T-helper 2 cell (primary cell): ENCODE results near the gene PDSS2.

Source experiments
- DNase-seq, 5 experiments: peaks; one replicate each; pipeline versions ENCODE4 v3.0.0 to v3.0.0-alpha.2; 2012 to 2022

Gene PDSS2

DNA sequence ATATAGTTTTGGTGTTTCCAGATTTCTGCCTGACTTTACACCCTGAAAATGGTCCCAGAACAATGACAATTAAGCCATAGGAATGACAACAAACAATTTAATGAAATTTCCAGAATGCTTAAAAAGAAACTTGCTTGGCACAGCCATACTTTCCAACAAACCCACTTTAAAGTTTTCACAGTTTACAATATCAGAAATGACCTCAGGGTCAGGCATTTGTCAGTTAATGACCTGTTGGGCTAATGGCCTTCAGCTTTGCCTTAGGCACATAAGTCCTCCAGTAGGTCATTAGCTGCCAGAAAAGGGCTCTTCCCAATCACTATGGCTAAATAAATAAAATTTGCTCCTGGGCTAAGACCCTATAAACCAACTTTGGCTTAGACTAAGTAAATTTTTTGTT lies 199.4 kb downstream of the PDSS2 start:
- DNase-seq = no peak

DNA sequence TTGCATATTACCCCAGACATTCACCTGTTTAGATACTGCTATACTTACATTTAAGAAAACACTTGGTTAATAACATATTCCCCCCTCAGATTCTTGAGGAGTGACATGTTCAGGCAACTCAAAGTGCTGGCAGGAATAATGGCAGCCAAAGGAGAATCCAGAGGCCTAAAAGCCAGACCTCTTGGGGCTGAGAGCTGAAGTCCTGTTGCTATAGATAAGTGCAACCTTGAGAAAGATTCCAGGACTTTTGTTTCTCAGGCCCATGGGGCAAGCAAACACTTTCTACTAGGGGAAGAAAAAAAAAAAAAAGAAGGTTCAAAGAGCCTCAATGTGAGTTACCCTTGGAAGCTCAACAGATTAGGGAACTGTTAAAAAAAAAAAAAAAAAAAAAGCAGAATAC lies 211.2 kb downstream of the PDSS2 start:
- no peak for DNase-seq

DNA sequence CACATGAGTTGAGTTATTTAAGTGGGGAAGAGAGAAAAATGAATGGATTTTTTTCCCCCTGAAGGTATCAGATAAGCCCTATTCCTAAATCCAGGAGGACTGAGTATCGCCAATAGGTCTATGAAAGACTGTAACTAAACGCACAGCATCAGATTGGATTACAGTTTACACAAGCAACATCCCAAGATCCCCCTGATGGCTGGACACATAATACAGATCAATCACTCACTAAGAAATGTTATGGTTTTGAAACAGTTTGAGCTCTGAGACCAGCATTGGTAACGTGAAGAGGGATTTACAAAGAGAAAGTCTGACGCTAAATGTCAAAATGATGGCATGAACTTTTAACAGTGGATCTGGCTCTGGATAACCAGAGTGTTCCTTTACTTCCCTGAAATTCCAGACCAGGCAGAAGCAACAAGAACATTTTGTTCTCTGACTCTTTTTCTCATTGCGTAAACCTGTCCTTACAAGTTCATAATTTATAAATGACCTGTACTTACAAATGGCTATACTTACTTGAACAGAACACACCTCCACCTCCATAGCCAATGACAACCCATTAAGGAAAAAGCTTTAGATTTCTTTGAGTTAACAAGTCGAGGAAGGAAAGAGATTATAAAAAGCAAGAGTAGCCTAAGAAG lies 212.3 kb downstream of the PDSS2 start:
- no peak for DNase-seq

DNA sequence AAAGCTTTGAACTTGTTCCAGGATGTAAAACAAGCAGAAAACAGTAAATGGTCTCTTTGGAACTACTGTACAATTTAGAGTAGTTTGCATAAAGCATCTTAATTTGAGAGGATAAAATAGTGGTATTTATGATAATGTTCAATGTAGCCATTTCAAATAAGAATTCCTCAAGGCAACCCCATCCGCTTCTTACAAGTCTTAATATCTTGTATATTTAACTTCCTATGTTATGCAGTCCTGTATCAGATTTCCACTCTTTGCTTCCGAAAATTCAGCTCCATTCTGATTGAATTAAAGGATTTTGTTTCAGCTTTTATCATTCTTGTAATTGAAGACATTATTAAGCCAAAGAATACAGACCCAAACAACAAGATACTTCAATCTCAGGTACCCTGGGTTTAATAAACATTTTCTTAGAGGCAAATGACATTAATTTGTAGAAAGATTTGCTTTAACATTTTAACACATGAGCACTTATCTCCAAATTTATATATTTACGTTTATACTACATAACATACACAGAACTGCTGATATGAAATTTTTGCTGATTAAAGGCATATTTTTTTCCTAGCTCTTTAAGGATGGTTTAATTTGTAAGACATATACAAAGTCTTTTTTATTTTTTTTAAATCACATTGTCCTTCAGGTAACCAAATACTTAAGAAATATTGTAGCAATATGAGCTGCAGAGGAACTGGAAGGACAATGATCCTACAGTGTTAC lies 213.0 kb downstream of the PDSS2 start:
- DNase-seq = no peak

DNA sequence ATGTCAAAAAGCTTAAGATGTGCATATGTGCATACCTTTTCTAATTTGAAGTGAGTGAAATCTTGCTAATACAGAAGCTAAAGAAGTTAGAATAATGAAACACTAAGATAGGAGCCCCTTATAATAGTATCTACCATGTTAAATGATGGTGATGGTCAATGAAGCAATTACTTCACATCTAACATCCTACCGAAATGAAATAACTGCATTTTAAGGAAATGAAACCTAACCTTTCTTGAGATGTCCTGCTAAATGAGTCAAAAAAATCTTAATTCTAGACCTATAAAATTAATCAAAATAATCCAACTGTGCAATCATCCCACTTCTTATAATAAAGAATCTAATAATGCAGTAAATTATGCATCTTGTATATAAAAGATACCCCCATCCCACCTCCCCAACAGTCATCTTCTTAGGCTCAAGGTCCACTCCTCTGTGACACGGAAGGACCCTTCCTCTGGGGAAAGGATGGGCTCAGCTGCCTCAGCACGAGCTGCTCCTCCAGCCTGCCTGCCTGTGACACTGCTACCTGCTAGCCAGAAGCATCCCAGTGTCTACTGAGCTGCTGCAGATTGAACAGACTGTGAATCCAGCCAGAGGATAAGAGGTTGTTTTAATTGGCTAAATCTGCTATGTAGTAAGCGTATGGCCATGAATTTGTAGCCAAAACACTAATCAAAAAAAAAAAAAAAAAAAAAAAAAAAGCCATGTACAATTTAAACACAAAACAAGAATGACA lies 214.5 kb downstream of the PDSS2 start:
- DNase-seq = no peak

DNA sequence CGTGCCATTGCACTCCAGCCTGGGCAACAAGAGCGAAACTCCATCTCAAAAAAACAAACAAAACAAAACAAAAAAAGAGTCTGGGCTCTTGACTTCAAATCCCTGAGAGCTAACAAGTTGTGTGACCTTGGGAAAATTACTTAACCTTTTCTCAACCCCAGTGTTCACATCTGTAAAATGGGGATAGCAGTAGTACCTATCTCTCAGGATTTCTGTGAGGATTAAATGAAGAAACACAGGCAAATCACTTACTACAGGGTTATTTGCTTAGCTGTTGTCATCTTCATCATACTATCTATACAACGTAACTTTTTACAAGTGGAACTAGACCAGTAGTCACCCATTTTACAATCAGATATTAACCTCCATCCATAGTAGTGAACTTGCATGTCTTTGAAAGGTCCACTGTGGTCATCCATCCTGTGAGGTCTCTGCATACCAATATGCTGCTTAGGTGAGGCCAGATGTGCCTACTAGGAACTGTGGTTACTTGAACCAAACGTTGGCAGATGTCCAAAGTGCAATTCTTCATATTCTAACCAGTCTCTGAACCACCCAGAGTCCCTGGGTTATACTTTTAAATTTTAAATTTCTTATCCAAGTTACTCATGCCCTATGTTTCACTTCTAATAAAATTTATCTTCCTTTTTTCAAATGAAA lies 215.2 kb downstream of the PDSS2 start:
- DNase-seq = no peak

DNA sequence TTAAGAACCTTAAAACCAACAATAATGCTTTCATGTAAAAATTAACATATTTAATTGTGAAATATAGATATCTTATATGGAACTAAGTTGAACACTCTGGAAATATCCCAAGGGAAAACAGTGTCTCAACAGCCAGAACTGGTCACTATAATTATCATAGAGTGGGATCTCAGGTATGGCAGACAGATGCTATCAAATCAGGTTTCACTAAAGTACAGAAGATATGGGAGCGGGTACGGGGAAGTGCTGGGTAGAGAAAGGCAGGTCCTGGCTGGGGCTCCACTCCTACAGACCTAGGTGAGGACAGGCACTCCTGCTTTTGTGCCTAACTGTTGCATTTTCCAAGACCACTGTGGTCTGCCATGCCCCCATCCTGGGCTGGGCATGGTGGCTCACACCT lies 215.9 kb downstream of the PDSS2 start:
- DNase-seq = no peak

DNA sequence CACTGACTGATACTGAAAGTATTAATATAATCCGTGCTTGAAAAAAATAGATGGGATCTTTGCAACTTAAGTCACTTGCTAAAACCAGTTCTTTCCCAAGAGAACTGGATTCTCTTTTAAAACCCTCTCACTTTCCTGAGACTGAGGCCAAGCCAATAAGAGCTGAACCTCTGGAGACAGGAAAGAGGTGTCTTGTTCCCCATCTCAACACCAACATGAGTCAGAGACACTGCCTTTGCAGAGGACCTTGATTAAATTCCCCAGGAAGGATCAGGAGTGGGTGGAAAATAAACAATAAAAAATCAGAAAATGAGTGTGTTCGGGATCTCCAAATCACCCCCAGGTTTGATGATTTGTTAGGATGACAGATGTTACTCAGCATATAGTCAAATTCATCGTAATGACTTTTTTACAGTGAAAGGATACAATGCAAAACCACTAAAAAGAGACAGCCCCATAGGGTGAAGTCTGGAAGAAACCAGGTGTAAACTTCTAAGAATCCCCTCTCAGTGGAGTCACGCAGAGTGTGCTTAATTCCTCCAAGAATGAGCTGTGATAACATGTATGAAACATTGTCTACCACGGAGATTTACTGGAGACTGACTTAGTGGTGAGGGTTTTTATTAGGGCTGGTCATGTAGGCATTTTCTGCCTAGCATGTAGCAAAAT lies 221.2 kb downstream of the PDSS2 start:
- no peak for DNase-seq

DNA sequence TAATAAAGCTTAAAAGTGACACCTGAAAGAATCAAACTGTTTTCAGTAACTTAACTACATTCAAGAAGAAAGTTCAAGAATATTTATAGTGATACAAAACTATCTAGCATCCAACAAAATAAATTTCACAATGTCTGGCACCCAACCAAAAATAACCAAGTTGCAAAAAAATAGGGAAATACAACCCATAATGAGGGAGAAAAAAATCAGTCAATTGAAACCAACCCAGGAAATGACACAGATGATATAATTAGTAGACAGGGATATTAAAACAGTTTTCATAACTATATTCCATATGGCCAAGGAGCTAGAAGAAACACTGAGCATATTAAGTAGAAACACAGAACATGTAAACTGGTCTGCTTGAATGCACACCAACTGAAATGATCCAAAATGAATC lies 223.9 kb downstream of the PDSS2 start:
- no peak for DNase-seq

DNA sequence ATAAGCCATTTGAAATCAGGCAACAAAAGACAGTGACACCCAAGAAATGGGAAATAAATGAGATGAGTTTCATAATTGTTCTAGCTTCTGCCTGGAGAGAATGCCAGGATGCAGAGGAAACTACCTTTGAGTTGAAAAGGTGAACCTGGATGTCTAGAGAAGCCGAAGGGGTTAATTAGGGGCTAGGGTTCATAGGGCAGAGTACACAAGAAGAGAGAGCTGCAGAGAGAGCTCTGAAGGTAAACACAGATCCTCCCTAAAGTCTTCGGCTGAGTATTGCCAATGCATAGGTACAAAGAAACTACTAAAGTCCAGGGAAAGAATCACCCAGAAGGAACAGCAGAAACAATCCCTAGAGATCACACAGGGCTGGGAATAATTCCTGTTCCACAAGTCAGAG lies 224.4 kb downstream of the PDSS2 start:
- no peak for DNase-seq

DNA sequence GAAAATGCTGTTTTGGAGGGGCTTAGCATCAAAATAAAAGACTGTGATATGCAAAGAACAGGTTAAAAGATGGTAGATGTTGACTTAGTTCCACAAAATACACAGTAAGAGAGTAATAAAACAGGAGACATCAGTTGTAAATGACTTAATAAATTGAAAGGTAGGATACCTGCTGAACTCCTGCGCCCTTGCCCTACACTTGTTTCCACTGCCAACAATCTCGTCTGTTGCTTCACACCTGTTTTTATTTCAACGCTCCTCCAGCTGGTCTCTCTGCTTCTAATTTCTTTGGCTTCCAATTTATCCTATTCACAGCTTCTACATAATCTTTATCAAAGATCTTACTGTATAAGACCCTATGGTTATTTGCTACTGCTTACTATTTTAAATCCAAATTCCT lies 228.1 kb downstream of the PDSS2 start:
- no peak for DNase-seq

DNA sequence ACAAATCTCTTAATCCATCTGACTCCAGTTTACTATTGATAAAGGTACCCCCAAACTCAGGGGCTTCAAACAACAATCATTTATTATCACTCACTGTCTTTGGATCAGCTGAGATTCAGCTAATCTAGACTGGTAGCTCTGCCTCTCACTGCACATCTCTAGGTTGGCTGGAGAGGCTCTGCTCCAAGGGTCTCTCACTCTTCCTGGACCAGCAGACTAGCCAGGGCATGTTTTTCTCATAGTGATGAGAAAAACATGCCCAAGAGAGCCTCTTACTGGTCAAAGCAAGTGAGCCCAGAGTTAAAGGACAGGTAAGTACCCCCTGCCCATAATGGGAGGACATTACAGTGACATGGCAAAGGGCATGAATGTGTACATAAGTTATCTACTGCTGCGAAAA lies 228.9 kb downstream of the PDSS2 start:
- DNase-seq = no peak

DNA sequence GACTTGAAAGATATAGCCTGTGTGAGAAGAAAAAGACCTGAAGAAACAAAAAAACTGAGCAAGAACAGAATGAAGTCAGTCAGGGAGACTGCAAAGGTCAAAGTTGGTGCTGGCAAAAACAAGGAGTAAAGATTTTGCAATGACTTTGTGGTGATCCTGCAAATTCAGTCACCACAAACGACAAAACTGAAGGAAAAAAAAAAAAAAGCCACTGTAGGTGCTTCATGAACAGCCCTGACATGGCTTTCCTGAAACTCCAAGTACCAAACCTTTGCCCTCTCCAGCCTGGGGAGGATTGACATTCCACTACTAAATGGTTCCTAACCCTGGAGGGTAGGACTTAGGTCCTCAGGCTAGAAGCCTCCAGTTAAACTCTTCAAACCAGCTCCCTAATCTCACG lies 229.3 kb downstream of the PDSS2 start:
- no peak for DNase-seq

DNA sequence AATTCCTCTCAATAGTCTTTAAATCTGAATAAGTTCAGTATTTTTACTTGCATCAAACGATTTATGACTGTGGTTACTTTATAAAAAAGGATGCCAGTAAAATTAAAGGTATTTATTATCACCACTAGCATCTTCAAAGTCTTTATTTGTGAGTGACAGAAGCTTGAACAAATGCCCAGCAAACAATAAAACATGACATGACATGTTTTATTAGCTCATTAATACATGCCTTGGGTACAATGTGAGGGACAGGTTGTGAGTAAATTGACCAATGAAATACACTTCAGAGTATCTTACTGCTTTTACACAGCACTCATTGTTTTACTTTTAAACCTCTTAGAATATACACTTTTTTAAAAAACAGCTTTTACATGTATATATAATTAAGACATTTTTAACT lies 230.6 kb downstream of the PDSS2 start:
- DNase-seq = no peak

DNA sequence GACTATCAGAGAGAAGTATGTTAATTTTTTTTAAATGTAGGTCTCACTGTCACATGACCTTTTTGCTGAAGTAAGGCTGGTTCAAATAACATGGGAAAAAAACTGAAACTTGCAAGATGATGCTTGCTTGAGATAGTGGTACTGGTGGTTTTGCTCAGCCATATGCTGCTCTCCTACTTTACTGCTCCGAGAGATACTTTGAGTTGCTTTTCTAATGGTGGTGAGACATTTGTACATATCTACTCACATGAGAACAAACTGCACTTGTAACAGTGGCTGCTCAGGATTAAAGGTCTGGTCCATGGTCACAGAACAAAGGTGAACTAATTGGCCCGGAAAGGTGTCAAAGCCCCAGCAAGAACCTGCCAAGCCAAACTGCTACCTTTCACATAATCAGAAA lies 237.8 kb downstream of the PDSS2 start:
- peak in 1 of 5 experiments; percentile 84 for DNase-seq

DNA sequence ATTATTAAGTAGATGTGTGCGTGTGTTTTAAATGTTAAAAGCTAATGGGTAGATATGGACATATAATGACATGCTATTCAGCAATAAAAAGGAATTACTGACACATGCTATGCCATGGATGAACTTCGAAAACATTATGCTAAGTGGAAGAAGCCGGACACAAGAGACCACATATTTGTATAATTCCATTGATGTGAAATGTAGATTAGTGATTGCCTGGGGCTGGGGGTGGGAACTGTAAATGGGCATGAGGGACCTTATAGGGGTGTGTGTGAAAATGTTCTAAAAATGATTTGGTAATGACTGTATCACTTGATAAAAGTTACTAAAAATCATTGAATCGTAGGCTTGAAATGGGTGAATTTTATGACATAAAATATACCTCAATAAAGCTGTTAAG lies 239.5 kb downstream of the PDSS2 start:
- DNase-seq = no peak

DNA sequence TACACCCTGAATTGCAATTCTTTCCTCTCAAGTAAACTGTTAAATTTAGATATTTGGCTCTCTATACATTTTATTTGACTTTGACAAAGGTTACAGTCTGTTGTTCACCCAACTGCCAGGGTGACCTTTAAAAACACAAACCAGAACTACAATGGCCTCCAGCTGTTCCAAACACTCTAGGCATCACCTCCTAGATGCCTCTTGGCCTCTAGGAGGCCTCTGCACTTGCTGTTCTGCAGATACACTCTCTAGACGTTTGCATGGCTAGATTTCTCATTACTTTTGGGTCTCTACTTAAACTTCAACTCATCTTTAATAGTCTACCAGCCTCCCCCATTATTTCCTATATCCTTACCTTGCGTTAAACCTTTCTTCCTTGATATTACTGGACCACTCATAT lies 241.2 kb downstream of the PDSS2 start:
- DNase-seq = no peak

DNA sequence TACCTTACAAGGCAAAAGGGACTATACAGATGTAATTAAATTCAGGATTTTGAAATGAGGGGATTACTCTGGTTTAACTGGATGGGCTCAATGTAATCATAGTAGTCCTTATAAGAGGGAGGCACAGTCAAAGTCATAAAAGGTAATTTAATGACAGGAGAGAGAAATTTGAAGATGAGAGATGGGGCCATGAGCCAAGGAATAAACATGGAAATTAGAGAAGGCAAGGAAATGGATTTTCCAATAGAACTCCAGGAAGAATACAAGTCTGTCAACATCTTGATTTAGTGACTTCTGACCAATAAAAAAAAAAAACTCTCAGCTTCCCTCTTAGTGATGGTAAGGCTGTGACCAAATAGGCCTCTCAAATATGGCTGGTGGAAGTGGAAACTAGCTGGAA lies 242.1 kb downstream of the PDSS2 start:
- DNase-seq = no peak

DNA sequence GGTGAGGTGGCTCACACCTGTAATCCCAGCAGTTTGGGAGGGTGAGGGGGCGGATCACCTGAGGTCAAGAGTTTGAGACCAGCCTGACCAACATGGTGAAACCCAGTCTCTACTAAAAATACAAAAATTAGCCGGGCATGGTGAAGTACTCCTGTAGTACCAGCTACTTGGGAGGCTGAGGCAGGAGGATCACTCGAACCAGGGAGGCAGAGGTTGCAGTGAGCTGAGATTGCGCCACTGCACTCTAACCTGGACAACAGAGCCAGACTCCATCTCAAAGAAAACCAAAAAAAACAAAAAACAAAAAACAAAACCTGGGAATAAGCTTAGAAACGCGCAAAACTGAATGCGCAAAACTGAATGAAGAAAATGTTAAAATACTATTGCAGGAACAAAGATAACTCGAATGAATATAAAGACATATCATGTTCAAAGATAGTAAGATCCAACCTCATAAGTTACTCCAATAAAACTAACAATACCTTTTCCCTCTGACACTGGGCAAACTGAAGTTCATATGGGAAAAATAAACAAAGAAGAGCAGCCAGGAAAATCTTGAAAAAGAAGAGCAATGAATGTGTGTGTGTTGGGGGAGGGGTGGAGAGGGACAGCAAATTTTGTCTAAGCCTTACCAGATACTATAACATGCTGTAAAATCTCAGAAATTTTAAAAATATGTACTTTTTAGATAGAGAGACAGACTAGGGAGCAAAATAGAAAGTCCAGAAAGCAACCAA lies 243.0 kb downstream of the PDSS2 start:
- DNase-seq = no peak

DNA sequence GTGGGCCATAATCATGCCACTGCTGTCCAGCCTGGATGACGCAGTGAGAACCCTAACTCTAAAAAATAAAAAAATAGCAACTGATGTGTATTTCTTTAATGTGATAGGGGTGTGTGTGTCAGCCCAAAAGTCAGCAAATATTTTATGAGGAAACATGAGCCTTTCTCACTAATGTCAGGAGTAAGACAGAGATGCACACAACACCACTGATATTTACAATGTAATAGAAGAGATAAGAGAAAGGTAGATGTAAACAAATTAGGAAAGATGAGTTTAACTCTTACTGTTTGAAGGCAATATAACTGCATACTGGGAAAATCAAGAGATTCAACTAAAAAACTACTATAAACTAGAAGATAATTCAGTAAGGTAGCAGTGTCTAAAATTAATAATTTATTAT lies 244.0 kb downstream of the PDSS2 start:
- DNase-seq = no peak

DNA sequence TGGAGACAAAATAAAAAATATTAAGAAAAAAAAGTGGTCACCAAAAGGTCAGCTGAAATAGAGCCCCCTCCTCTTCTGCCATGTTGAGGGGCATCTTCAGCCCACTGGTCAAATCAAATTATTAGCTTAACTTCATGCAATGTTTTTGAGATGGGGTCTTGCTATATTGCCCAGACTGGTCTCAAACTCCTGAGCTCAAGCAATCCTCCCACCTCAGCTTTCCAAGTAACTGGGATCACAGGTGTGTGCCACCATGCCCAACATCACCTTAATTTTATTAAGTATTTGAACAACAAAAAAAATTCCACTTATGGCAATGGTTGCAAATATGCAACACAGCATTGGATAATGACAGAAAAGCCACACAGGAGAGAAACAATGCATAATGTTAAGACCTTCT lies 244.7 kb downstream of the PDSS2 start:
- no peak for DNase-seq
